NCI-H187 (cell line): ENCODE data around the gene NELFB.

Source experiments
- DNase-seq, 2 experiments: peaks; one replicate each; lab custom pipeline; 2025; lab: John Stamatoyannopoulos, UW

Gene NELFB

DNA sequence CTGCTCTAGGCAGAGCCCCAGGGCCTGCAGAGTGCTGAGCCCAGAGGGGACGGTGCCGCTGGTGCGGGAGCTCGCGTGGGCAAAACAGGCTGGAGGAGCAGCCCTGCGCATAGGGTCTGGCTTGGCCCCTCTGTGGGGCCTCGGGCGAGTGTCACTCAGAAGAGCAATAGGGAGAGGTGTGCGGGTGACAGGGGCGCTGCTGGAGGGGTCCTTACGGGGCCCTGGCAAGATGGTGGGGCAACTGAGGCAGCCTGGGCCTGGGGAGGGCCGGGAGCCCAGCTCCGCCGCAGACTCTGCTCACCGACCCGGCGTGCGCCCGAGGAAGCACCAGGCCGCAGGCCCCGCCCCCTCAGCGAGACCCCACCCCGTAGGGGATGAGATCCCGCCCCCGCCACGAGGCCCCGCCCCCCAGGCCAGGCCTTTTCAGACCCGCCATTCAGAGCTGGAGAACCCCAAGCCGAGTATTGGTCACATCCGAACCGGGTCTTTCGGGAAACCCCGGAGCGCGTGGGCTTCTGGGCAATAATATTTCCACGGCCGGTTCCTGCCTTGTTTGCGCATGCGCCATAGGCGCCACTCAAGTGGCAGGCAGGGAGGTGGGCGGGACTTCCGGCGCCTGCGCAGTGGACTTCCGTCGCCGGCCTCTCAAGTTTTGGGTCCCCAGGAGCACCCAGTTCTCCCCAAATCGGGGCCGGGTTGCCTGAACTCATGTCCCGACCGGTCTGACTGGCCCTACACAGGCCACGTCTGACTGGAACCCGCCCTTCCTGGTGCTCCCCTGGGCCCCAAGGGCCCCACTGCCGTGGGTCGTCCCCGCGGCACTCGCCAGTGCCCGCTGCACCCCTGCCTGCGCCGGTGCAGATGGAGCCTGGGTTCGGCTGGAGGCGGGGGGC is 31.8 kb upstream of the NELFB start:
- peak; percentile 77 to 78 for DNase-seq

DNA sequence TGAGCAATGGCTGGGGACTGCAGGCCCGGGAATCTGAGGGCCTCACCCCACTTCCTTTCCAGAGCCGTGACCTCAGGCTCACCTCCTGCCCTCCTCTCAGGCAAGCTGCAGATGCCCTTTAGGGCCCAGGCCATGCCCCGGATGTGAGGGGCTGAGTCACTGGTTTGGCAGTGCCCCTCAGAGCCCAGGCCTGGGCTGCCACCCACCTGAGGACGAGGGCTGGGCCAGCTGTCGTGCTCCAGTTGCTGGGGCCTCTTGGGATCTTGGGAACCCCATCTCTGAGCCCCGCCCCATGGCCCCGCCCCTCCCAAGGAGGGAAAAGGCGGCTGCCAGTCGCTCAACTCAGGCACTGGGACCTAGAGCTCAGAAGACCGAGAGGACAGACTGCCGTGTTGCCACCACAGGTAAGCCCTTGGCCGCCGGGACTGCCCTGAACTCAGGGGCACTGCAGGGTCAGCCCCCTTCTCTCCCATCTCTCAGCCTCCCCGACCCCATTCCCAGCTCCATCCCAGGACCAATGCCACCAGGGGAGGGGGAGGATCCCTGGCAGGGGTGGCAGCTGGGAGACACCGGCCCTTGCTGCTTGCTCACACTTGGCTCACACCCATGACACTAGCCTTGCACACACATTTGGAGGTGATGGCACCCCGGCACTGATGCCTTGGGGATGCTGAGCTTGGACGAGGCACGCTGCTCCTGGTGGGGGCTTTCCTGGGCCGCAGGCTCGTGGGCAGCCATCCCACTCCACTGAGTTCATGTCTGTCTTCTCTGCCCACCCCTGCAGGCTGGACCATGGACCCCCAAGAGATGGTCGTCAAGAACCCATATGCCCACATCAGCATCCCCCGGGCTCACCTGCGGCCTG is 30.1 kb upstream of the NELFB start, which contains the start of gene CYSRT1:
TSS of gene CYSRT1 (plus strand) at position 345 of the 865 bp plus-strand sequence. CDS start at position 793, 448 bp downstream.
- no peak for DNase-seq

DNA sequence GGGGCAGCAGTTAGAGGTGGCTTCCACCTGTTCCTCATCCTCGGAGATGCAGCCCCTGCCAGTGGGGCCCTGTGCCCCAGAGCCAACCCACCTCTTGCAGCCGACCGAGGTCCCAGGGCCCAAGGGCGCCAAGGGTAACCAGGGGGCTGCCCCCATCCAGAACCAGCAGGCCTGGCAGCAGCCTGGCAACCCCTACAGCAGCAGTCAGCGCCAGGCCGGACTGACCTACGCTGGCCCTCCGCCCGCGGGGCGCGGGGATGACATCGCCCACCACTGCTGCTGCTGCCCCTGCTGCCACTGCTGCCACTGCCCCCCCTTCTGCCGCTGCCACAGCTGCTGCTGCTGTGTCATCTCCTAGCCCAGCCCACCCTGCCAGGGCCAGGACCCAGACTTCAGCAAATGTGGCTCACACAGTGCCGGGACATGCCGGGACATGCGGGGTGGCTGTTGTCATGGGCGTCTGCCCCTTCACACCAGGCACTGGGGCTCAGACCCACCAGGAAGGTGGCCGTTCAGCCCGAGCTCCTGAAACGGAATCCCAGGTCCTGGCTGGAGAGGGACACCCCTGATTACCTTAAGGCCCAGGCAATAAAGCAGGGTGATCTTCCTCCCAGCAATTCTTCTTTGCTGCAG is 29.3 kb upstream of the NELFB start:
- DNase-seq, result no peak

DNA sequence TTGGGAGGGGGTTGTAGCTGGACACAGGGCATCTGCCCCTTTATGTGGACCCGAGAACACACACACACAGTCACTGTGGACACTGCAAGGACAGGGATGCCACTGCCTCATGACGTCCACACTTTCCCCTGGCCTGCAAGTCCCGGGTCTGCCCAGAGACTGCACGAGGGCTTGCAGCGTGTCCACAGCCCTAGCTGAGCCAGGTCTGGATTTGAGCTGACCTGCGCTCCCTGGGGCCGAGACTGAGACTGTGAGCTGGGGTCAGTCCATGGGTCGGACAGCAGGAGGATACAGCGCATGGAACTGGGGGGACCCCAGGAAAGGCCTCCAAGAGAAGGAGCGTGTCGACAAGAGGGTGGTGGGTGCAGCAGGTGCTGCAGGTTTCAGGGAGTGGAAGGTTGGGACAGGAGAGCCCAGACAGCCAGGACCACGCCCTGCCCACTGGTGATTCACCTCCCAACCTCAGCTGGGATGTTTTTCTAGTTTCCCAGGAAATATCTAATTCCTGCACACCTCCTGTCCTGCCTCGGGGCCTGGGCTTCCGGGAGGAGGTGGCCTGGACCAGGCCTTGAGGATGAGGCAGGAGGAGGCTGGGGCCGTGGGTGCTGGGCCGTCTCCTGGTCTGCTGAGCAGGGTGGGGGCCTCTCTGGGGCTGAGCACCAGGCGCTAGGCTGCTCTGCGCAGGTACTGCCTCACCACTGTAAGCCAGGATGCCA is 28.6 kb upstream of the NELFB start:
- no peak for DNase-seq

DNA sequence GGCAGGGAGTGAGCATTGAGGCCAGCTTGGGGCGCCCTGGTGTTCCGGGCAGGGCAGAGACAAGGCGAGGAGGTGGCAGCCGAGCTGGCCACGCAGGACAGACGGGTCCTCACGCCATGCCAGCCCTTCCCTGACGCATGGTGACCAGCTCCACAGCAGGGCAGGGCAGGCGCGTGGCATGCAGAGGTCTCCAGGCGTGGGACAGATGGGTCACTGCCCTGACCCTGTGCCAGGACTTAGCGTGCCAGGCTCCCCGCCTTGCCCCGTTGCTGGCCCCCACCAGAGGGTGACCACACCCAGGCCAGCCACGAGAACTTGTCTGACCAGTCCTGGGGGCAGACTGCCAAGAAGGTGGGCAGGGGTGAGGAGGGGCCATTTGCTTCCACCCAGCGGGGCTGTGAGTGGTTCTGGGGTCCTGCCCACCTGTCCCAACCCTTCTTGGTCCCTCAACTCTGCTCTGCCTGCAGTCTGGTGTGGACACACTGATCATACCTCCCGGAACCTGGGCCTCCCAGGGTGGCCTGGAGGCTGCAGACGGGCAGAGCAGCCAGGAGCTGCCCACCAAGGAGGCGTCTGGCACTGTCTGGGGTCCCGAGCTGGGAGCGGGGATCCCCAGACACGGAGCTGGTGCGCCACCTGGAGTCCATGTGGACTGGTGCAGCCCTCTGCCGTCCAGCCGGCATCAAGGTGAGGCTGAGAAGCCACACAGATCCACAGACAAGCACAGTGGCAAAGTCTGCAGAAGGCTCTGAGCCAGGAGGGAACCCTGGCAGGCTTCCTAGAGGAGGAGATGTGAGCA is 27.9 kb upstream of the NELFB start, which contains the start of gene RNF224:
TSS of gene RNF224 (plus strand) at position 449 of the 799 bp plus-strand sequence. CDS start 834 bp downstream, outside the sequence.
- peak in 1 of 2 experiments; percentile 30 for DNase-seq

DNA sequence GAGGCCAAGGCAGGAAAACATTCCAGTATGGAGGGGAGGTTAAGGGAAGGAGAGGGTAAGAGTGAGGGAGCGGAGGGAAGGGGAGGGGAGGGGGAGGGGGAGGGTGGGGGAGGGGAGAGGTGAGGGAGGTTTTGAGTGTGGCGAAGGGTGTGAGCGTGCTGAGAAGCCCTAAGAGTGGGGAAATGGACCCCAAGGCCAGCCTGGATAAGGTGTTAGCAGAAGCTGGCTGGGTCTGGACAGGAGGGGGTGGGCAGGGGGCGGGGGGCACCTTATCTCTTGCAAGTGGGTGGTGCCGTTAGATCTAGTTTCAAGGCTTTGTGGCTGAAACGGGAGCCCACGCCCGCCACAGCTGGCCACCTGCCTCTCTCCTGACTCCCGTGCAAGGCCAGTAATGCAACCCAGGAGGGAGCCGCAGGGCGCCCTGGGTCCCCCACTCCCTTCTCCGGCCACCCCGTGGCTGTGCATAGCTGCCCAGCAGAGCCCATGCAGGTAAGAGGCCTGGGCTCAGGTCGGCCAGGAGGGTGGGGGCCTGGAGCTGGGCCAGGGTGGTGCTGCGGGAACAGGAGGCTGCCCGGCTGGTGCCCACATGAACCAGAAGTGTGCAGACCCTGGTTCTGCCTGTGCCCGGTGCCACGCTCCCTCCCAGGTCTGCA is 27.1 kb upstream of the NELFB start:
- DNase-seq, result no peak

DNA sequence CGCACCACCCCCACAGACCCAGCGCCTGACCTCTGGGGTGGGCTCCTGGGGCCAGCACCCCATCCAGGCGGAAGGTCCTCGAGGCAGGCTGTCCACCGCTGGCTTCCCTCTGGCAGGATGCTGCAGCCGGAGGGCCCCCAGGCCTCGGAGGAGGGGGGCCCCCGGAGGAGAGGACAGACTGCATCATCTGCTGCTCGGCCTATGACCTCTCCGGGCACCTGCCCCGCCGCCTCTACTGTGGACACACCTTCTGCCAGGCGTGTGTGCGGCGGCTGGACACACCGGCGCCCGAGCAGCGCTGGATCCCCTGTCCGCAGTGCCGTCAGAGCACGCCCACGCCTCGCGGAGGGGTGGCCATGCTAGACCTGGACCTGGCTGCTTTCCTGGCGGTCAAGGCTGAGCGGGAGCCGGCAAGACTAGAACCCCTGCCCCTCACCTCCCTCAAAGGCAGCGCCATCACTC is 26.6 kb upstream of the NELFB start:
- no peak for DNase-seq

DNA sequence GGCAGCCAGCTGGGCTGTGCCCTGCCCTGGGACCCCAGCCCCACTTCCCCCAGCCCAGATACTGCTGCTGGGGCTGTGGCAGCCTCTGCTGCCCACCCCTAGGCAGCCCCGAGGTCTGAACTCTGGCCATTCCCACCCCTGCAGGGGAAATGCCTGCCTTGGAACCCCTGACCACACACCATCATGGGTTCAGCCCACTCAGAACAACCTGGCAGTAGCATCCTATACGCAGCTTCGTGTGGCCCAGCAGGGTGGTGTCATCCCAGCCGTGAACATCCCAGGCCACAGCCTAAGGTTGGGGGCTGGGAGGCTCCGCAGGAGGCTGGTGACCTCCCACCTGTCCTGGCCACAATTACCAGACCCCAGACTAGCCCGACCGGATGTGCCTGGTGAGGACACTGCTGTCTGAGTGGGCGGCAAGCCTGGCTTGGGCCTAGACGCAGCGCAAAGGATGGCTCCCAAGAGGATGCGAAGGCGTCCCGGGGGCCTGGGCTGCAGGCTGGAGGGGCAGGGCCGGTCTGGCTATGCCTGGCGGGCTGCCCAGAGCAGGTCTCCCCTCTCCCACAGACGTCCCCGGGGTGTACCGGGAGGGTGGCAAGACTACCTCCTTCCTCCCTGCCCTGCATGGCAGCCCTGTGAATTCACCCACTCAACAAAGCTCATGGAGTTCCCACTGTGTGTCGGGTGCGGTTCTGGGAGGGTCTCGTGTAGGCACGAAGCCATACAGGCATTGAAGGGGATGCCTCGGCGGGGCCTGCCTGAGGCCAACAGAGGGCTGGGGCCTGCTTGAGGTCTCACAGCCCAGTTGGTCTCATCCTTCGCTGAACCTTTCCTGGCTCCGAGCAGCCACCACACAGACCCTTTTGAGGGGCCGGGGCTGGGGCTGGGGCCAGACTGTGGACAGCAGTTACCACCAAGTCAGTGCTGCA is 25.9 kb upstream of the NELFB start:
- DNase-seq, result no peak

DNA sequence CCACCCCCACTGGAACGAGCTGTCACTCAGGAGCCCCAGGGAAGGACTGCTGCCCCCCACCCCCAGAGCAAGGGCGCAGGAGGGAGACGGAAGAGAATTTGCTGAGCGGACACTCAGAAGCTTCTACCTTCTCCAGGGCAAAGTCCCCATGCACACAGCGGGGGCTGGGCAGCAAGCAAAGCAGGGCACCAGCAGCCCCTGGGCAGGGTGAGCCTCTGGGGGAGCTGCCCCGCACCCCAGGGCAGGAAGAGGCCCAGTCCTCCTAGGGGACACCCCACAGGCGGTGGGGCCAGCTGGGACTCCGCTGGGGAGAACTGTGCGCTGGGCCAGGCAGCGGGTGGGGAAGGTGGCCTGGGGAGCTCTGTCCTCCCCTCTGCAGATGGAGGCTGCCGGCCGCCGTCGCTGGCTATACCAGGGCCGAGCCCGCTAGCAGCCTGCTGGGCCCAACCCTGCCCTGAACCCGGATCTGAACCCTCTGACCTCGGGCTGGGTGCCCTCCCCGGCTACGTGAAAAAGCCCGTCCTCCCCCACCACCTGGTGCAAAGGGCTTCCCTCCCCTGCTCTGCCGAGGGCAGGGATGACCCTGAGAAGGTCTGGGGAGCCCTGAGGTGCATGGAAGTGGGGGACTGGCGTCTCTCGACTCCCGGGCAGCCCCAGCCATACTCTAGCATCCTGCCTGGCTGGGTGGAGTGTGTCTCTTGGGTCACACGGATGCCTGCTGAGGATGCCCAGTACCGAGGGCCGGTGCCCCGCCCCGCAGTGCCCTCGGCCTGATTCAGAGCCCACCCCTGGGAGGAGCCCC is 25.0 kb upstream of the NELFB start:
- no peak for DNase-seq

DNA sequence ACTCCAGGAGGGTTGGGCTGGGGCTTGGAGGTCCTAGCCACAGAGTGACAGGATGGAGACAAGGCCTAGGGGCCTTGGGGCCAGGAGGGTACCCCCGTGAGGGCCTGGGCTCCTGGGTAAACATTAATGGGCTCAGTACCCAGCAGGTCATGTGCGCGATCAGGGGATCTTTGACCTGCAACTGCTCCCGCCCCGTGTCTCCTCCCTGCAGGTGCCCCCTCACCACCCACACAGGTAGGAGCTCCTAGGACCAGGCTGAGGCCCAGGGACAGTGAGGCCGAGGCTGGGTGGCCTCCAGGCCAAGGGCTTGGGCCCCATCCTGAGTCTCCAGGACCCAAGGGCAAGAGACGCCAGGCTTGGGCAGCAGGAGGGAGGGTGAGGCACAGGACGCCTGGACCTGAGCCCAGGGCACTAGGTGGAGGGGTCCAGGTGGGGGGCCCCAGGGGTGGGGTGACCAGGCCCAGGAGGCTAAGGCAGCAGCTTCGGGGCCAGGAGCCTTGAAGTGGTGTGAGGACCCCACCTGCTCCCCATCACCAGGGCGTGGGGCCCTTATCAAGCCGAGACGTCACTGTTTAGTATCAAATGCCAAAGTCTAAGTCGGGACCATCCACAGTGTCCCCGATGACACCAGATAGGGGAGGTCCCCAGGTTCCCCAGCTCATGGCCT is 24.3 kb upstream of the NELFB start, which contains the start of gene SLC34A3:
TSS of gene SLC34A3 (plus strand) at position 197 of the 667 bp plus-strand sequence. CDS start 802 bp downstream, outside the sequence.
- no peak for DNase-seq

DNA sequence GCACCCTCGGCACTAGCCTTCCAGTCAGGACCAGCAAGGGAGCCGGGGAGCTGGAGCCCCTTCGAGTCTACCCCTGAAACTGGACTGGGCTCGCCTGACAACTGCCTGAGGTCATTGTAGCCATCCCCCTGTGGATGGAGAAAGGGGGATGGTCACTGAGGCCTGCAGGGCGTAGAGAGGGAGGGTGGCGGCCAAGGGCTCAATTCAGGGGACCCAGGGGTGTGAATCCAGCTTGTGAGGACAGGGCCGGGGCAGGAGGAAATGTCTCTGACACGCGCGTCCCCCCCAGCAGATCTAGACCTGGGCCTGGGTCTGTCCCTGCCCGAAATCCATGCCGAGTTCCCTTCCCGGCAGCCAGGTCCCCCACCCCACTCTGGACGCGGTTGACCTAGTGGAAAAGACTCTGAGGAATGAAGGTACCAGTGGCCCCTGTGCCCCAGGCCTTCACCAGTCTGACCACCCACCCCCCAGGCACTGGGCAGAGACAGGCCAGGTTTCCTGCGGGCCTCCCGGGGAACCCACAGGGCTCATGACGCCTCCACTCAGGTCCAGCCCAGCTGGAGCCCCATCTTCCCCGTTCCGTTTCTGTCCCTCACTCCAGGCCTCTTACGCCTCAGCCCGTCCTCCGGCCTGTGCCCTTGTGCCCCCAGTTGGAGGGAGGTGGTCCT is 23.6 kb upstream of the NELFB start:
- no peak for DNase-seq

DNA sequence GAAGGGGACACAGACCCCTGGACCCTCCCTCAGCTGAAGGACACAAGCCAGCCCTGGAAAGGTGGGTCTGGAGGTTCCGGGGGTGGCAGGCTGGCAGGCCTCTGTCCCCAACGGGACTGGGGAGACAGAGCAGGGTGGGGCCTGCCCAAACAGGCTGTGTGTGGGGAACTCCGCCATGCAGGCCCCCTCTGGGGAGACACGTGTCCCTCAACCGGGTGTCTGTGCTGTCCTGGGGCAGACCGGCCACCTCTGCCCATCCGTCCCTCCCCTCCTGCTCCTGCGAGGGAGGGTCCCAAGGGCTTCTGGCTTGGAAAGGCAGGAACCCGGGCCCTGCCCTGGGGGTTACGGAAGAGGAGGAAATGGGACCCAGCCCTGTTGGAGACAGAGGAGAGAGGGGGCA is 23.0 kb upstream of the NELFB start:
- no peak for DNase-seq

DNA sequence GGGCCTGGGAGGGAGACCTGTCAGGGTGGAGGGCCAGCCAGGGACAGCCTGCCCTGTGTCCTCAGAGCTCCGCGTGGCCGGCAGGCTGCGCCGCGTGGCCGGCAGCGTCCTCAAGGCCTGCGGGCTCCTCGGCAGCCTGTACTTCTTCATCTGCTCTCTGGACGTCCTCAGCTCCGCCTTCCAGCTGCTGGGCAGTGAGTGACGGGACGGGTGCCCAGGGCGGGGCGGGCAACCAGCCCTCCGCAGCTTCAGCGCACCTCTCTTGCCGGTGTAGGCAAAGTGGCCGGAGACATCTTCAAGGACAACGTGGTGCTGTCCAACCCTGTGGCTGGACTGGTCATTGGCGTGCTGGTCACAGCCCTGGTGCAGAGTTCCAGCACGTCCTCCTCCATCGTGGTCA is 22.6 kb upstream of the NELFB start:
- DNase-seq, result no peak

DNA sequence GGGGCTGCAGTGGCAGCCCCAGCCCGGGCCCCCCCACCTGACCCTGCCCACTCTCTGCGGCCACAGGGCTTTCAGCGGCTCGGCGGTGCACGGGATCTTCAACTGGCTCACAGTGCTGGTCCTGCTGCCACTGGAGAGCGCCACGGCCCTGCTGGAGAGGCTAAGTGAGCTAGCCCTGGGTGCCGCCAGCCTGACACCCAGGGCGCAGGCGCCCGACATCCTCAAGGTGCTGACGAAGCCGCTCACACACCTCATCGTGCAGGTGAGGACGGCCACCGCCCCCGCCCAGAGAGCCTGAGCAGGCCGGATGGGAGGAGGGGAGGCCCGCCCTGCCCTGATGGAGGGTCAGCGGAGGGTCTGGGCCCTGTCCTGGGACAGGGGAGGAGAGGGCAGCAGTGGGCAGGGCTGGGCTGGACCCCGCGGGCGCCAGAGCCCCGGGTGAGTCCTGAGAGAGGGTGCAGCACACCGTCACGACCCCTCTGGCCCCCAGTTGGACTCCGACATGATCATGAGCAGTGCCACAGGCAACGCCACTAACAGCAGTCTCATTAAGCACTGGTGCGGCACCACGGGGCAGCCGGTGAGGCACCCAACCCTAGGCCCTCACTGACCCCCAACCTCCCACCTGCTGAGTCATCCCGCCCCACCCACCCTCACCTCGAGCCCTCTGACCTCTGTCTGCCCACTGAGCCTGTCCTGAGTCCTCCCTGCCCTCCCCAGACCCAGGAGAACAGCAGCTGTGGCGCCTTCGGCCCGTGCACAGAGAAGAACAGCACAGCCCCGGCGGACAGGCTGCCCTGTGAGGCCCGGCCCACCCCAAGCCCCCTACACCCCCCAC is 21.8 kb upstream of the NELFB start:
- DNase-seq, result no peak

DNA sequence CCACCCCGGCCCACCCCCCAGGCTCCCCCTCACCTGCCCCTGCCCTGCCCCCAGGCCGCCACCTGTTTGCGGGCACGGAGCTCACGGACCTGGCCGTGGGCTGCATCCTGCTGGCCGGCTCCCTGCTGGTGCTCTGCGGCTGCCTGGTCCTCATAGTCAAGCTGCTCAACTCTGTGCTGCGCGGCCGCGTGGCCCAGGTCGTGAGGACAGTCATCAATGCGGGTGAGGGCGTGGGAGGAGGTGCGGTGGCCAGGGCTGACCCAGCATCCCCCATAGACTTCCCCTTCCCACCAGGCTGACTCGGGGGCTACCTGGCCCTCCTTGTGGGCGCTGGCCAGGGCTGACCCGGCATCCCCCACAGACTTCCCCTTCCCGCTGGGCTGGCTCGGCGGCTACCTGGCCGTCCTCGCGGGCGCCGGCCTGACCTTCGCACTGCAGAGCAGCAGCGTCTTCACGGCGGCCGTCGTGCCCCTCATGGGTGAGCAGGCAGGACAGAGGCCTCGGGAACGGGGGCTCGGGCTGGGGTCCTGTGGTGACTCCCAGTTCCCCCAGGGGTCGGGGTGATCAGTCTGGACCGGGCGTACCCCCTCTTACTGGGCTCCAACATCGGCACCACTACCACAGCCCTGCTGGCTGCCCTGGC is 21.0 kb upstream of the NELFB start:
- no peak for DNase-seq
